Measurements from ENCODE around the gene UGT2B7. TPM values are rescaled to one million over a fixed set of nuclear protein-coding genes. Genes with fewer than 3 reads are reported as not detected.

The UGT2B7 gene
- total and polyA plus RNA-seq, 2 experiments from 2014 or later: not detected

DNA sequence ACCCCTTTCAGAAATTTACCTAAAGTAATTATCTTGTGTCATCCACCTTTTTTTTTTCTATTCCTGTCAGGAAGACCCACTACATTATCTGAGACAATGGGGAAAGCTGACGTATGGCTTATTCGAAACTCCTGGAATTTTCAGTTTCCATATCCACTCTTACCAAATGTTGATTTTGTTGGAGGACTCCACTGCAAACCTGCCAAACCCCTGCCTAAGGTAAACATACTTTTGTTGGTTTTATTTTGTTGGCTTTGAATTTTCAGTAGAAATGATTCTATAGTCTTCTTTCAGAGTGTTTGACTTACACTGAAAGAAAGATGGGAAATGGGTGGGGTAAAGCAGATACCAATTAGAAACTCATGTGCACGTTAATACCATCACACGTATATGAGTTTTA lies 2.2 kb downstream of the UGT2B7 start:
- Mint-ChIP-seq H3K9me3 (no peaks in the 10 kb centered on the region), H3K27me3 (ENCODE audit: insufficient read depth, low read depth, poor library complexity) (no peaks in the 10 kb centered on the region), H3K4me3 (no peak overlapping the region), H3K27ac (no peak overlapping the region), H3K4me1 (peaks cover 3% of the 10 kb centered on the region; the same call in 1 of the 3 replicates), H3K36me3 (ENCODE audit: low read depth) (no peaks in the 10 kb centered on the region)
- H3K36me3 ChIP-seq (ENCODE audit: insufficient read depth): no peaks in the 10 kb centered on the region
- no peaks in the 10 kb centered on the region for H3K4me1 ChIP-seq (ENCODE audit: insufficient read depth)
- no peaks in the 10 kb centered on the region for H3F3A ChIP-seq (replicated peaks; ENCODE audit: low read depth)
- no peaks in the 10 kb centered on the region for H3K27me3 ChIP-seq (ENCODE audit: insufficient read depth)
- no peaks in the 10 kb centered on the region for H4K20me1 ChIP-seq (replicated peaks; ENCODE audit: insufficient read depth)
- no peak overlapping the region for H3K4me3 ChIP-seq
- DNase-seq (ENCODE audit: low spot score) (no peak), ATAC-seq (no peak)
- H2AFZ ChIP-seq: no peak overlapping the region
- TF ChIP-seq CREB1 (CRISPR knock-in tag; IDR thresholded peaks at IDR 0.05; ENCODE audit: low read depth): no peak
- no peak for TF ChIP-seq ZNF114 (CRISPR knock-in tag; IDR thresholded peaks at IDR 0.05)
- TF ChIP-seq POLR2AphosphoS5 (IDR thresholded peaks at IDR 0.05; ENCODE audit: low read depth): no peak
- TF ChIP-seq STAT1 (IDR thresholded peaks at IDR 0.05; ENCODE audit: unreplicated experiment): no peak
- TF ChIP-seq, protein P1, sequence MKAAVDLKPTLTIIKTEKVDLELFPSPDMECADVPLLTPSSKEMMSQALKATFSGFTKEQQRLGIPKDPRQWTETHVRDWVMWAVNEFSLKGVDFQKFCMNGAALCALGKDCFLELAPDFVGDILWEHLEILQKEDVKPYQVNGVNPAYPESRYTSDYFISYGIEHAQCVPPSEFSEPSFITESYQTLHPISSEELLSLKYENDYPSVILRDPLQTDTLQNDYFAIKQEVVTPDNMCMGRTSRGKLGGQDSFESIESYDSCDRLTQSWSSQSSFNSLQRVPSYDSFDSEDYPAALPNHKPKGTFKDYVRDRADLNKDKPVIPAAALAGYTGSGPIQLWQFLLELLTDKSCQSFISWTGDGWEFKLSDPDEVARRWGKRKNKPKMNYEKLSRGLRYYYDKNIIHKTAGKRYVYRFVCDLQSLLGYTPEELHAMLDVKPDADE (IDR thresholded peaks at IDR 0.05): no peak
- TF ChIP-seq, protein P2, sequence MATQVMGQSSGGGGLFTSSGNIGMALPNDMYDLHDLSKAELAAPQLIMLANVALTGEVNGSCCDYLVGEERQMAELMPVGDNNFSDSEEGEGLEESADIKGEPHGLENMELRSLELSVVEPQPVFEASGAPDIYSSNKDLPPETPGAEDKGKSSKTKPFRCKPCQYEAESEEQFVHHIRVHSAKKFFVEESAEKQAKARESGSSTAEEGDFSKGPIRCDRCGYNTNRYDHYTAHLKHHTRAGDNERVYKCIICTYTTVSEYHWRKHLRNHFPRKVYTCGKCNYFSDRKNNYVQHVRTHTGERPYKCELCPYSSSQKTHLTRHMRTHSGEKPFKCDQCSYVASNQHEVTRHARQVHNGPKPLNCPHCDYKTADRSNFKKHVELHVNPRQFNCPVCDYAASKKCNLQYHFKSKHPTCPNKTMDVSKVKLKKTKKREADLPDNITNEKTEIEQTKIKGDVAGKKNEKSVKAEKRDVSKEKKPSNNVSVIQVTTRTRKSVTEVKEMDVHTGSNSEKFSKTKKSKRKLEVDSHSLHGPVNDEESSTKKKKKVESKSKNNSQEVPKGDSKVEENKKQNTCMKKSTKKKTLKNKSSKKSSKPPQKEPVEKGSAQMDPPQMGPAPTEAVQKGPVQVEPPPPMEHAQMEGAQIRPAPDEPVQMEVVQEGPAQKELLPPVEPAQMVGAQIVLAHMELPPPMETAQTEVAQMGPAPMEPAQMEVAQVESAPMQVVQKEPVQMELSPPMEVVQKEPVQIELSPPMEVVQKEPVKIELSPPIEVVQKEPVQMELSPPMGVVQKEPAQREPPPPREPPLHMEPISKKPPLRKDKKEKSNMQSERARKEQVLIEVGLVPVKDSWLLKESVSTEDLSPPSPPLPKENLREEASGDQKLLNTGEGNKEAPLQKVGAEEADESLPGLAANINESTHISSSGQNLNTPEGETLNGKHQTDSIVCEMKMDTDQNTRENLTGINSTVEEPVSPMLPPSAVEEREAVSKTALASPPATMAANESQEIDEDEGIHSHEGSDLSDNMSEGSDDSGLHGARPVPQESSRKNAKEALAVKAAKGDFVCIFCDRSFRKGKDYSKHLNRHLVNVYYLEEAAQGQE (IDR thresholded peaks at IDR 0.05; ENCODE audit: unreplicated experiment): no peak
- TF ChIP-seq, protein P3, sequence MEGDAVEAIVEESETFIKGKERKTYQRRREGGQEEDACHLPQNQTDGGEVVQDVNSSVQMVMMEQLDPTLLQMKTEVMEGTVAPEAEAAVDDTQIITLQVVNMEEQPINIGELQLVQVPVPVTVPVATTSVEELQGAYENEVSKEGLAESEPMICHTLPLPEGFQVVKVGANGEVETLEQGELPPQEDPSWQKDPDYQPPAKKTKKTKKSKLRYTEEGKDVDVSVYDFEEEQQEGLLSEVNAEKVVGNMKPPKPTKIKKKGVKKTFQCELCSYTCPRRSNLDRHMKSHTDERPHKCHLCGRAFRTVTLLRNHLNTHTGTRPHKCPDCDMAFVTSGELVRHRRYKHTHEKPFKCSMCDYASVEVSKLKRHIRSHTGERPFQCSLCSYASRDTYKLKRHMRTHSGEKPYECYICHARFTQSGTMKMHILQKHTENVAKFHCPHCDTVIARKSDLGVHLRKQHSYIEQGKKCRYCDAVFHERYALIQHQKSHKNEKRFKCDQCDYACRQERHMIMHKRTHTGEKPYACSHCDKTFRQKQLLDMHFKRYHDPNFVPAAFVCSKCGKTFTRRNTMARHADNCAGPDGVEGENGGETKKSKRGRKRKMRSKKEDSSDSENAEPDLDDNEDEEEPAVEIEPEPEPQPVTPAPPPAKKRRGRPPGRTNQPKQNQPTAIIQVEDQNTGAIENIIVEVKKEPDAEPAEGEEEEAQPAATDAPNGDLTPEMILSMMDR (conservative IDR thresholded peaks at IDR 0.05; ENCODE audit: low read depth in 2 of 2): no peak
- no peak overlapping the region for H3K4me2 ChIP-seq
- no peaks in the 10 kb centered on the region for H3K79me2 ChIP-seq (replicated peaks; ENCODE audit: insufficient read depth)
- H3K9me2 ChIP-seq (ENCODE audit: insufficient read depth): no peaks in the 10 kb centered on the region
- H3K27ac ChIP-seq (ENCODE audit: low read depth): no peak overlapping the region

DNA sequence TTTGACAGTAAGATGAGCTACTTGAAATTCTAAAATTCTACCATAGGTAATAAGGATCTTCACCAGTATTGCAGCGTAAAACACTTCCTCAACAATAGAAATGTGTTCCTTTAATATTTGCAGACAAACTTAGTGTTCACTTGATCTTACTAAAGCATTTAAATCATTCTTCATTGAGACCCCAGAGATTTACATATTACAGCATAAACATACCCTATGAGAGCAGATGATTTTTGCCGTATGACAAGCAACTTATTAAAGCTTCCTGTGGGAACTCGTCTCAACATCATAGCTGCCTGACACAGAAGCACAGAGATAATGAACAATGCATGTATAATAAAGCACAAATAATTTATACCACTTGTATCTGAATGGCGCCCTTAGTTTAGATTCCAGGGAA lies 3.6 kb downstream of the UGT2B7 start:
- H3F3A ChIP-seq (replicated peaks; ENCODE audit: low read depth): no peaks in the 10 kb centered on the region
- H3K4me3 Mint-ChIP-seq: no peak overlapping the region
- H3K4me2 ChIP-seq: no peak overlapping the region
- DNase-seq (ENCODE audit: low spot score) (no peak), ATAC-seq (no peak)
- no peak overlapping the region for H3K27ac Mint-ChIP-seq
- no peak overlapping the region for H3K4me3 ChIP-seq
- H3K4me1 Mint-ChIP-seq: peaks cover 3% of the 10 kb centered on the region; the same call in 1 of the 3 replicates
- H3K79me2 ChIP-seq (replicated peaks; ENCODE audit: insufficient read depth): no peaks in the 10 kb centered on the region
- no peaks in the 10 kb centered on the region for H3K9me3 Mint-ChIP-seq
- no peak overlapping the region for H2AFZ ChIP-seq
- no peaks in the 10 kb centered on the region for H3K27me3 Mint-ChIP-seq (ENCODE audit: insufficient read depth, low read depth, poor library complexity)
- no peaks in the 10 kb centered on the region for H3K27me3 ChIP-seq (ENCODE audit: insufficient read depth)
- H3K27ac ChIP-seq (ENCODE audit: low read depth): no peak overlapping the region
- H4K20me1 ChIP-seq (replicated peaks; ENCODE audit: insufficient read depth): no peaks in the 10 kb centered on the region
- no peaks in the 10 kb centered on the region for H3K4me1 ChIP-seq (ENCODE audit: insufficient read depth)
- no peaks in the 10 kb centered on the region for H3K36me3 ChIP-seq (ENCODE audit: insufficient read depth)
- no peaks in the 10 kb centered on the region for H3K36me3 Mint-ChIP-seq (ENCODE audit: low read depth)
- H3K9me2 ChIP-seq (ENCODE audit: insufficient read depth): no peaks in the 10 kb centered on the region
- TF ChIP-seq NANOG (IDR thresholded peaks at IDR 0.05; ENCODE audit: borderline replicate concordance): no peak
- TF ChIP-seq, protein P3 (conservative IDR thresholded peaks at IDR 0.05; ENCODE audit: low read depth in 2 of 2): no peak
- no peak for TF ChIP-seq EZH2 (IDR thresholded peaks at IDR 0.05; ENCODE audit: low read depth, unreplicated experiment)
- no peak for TF ChIP-seq CREB1 (CRISPR knock-in tag; IDR thresholded peaks at IDR 0.05; ENCODE audit: low read depth)
- TF ChIP-seq, protein P1 (IDR thresholded peaks at IDR 0.05): no peak

Measured in GM23338 (cell line).